Measurements from ENCODE around the gene WHRN. TPM values are rescaled to one million over a fixed set of nuclear protein-coding genes. Genes with fewer than 3 reads are reported as not detected.
A peak's percentile ranks its signal among the peaks of the same experiment; 100 is the strongest.

WHRN gene
- total and polyA plus RNA-seq, 2 experiments from 2014 or later: 8.3 to 8.9 TPM

DNA sequence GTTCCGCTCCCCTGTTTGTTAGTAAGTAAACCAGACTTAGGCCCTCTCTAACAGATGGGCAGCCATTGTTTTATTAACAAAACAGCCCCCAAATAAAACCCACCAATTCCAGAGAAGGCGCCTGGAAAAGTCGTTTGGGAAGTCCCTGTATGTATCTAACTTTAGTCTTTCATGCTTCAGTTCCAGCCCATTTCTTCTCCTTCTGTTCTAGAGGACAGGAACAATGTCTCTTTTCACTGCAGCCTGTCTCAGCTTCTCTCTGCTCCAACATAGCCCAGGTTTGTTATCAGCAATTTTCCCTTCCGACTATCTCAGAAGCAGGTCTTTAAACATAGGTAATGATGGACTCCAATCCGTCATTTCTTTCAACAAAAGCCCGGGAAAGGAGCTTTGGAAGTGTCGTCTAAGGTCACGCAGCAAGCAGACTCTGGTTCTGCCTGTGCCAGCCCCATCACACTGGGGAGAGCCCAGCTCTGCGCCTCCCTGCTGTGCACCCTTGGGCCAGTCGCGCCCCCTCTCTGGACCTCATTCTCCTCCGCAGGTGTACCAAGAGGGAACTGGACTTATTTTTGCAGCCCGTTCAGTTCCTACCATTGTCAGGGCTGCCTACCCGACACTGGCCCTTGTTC is 107.9 kb downstream of the WHRN start (continued):
- TF ChIP-seq, protein P1, sequence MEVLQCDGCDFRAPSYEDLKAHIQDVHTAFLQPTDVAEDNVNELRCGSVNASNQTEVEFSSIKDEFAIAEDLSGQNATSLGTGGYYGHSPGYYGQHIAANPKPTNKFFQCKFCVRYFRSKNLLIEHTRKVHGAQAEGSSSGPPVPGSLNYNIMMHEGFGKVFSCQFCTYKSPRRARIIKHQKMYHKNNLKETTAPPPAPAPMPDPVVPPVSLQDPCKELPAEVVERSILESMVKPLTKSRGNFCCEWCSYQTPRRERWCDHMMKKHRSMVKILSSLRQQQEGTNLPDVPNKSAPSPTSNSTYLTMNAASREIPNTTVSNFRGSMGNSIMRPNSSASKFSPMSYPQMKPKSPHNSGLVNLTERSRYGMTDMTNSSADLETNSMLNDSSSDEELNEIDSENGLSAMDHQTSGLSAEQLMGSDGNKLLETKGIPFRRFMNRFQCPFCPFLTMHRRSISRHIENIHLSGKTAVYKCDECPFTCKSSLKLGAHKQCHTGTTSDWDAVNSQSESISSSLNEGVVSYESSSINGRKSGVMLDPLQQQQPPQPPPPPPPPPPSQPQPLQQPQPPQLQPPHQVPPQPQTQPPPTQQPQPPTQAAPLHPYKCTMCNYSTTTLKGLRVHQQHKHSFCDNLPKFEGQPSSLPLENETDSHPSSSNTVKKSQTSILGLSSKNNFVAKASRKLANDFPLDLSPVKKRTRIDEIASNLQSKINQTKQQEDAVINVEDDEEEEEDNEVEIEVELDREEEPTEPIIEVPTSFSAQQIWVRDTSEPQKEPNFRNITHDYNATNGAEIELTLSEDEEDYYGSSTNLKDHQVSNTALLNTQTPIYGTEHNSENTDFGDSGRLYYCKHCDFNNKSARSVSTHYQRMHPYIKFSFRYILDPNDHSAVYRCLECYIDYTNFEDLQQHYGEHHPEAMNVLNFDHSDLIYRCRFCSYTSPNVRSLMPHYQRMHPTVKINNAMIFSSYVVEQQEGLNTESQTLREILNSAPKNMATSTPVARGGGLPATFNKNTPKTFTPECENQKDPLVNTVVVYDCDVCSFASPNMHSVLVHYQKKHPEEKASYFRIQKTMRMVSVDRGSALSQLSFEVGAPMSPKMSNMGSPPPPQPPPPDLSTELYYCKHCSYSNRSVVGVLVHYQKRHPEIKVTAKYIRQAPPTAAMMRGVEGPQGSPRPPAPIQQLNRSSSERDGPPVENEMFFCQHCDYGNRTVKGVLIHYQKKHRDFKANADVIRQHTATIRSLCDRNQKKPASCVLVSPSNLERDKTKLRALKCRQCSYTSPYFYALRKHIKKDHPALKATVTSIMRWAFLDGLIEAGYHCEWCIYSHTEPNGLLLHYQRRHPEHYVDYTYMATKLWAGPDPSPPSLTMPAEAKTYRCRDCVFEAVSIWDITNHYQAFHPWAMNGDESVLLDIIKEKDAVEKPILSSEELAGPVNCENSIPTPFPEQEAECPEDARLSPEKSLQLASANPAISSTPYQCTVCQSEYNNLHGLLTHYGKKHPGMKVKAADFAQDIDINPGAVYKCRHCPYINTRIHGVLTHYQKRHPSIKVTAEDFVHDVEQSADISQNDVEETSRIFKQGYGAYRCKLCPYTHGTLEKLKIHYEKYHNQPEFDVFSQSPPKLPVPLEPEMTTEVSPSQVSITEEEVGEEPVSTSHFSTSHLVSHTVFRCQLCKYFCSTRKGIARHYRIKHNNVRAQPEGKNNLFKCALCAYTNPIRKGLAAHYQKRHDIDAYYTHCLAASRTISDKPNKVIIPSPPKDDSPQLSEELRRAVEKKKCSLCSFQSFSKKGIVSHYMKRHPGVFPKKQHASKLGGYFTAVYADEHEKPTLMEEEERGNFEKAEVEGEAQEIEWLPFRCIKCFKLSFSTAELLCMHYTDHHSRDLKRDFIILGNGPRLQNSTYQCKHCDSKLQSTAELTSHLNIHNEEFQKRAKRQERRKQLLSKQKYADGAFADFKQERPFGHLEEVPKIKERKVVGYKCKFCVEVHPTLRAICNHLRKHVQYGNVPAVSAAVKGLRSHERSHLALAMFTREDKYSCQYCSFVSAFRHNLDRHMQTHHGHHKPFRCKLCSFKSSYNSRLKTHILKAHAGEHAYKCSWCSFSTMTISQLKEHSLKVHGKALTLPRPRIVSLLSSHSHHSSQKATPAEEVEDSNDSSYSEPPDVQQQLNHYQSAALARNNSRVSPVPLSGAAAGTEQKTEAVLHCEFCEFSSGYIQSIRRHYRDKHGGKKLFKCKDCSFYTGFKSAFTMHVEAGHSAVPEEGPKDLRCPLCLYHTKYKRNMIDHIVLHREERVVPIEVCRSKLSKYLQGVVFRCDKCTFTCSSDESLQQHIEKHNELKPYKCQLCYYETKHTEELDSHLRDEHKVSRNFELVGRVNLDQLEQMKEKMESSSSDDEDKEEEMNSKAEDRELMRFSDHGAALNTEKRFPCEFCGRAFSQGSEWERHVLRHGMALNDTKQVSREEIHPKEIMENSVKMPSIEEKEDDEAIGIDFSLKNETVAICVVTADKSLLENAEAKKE (CRISPR knock-in tag; IDR thresholded peaks at IDR 0.05): no peak
- TF ChIP-seq STAT1 (IDR thresholded peaks at IDR 0.05; ENCODE audit: unreplicated experiment) (no peak), CREB1 (CRISPR knock-in tag; IDR thresholded peaks at IDR 0.05; ENCODE audit: low read depth) (no peak), ZNF114 (CRISPR knock-in tag; IDR thresholded peaks at IDR 0.05) (no peak), POLR2AphosphoS5 (IDR thresholded peaks at IDR 0.05; ENCODE audit: low read depth) (no peak), EZH2phosphoT487 (IDR thresholded peaks at IDR 0.05; ENCODE audit: unreplicated experiment) (no peak), JUNB (IDR thresholded peaks at IDR 0.05; ENCODE audit: unreplicated experiment) (no peak)

GRCh38 chr9:114396558-114397218 is 108.6 kb downstream of the WHRN start:
- peaks cover 20% of the 10 kb centered on the region for H3K36me3 Mint-ChIP-seq (ENCODE audit: low read depth)
- Histone ChIP-seq H3K27me3 (ENCODE audit: insufficient read depth) (no peaks in the 10 kb centered on the region), H3K4me1 (ENCODE audit: insufficient read depth) (peaks cover 20% of the 10 kb centered on the region; the same call in 1 of the 2 replicates), H3K27ac (ENCODE audit: low read depth) (peak overlapping the region; percentile 73; the same call in 1 of the 2 replicates), H2AFZ (no peak overlapping the region), H4K20me1 (replicated peaks; ENCODE audit: insufficient read depth) (peaks cover 5% of the 10 kb centered on the region; the same call in 1 of the 2 replicates), H3K9me2 (ENCODE audit: insufficient read depth) (no peaks in the 10 kb centered on the region), H3K79me2 (replicated peaks; ENCODE audit: insufficient read depth) (no peaks in the 10 kb centered on the region; the same call in 1 of the 2 replicates), H3K4me3 (peak overlapping the region; percentile 93), H3K4me2 (peak overlapping the region; percentile 93), H3K36me3 (ENCODE audit: insufficient read depth) (no peaks in the 10 kb centered on the region), H3F3A (replicated peaks; ENCODE audit: low read depth) (peaks cover 15% of the 10 kb centered on the region)
- peaks cover 18% of the 10 kb centered on the region for H3K27me3 Mint-ChIP-seq (ENCODE audit: insufficient read depth, low read depth, poor library complexity)
- peak overlapping the region; percentile 94 for H3K4me3 Mint-ChIP-seq
- ATAC-seq: no peak
- peak overlapping the region; percentile 94 for H3K27ac Mint-ChIP-seq
- DNase-seq (ENCODE audit: low spot score): peak; percentile 49
- no peaks in the 10 kb centered on the region for H3K9me3 Mint-ChIP-seq
- H3K4me1 Mint-ChIP-seq: peaks cover 41% of the 10 kb centered on the region
- TF ChIP-seq ZNF114 (CRISPR knock-in tag; IDR thresholded peaks at IDR 0.05) (no peak), NANOG (IDR thresholded peaks at IDR 0.05; ENCODE audit: borderline replicate concordance) (no peak), EZH2phosphoT487 (IDR thresholded peaks at IDR 0.05; ENCODE audit: unreplicated experiment) (no peak), EZH2 (IDR thresholded peaks at IDR 0.05; ENCODE audit: low read depth, unreplicated experiment) (no peak), ZNF331 (CRISPR knock-in tag; IDR thresholded peaks at IDR 0.05; ENCODE audit: low read depth) (no peak), JUNB (IDR thresholded peaks at IDR 0.05; ENCODE audit: unreplicated experiment) (no peak), POLR2AphosphoS5 (IDR thresholded peaks at IDR 0.05; ENCODE audit: low read depth) (no peak), CTCF (conservative IDR thresholded peaks at IDR 0.05; ENCODE audit: low read depth in 2 of 2) (no peak)

All from GM23338 (cell line).